GM19025 (cell line): ENCODE measurements around the gene UBE2O.

ENCODE experiments used
- ATAC-seq: cut with Tn5 transposase; IDR thresholded peaks from one replicate; pipeline ENCODE4 v1.9.1; 2021; ENCODE audit warnings: mild to moderate bottlenecking, low read depth, moderate library complexity; ENCODE audit not compliant: unreplicated experiment

Gene UBE2O

GRCh38 chr17:76420356-76421043, 32.5 kb downstream of the UBE2O start:
- ATAC-seq = no peak

GRCh38 chr17:76419576-76420260, 33.2 kb downstream of the UBE2O start:
- no peak for ATAC-seq

GRCh38 chr17:76417499-76418143, 35.3 kb downstream of the UBE2O start:
- ATAC-seq = no peak

GRCh38 chr17:76416899-76417298, 36.1 kb downstream of the UBE2O start:
- no peak for ATAC-seq

GRCh38 chr17:76416457-76416856, 36.5 kb downstream of the UBE2O start:
- no peak for ATAC-seq

- no peak for ATAC-seq
These were observed 37.2 kb downstream of the UBE2O start for GRCh38 chr17:76415786-76416185.

GRCh38 chr17:76414334-76415295, 38.3 kb downstream of the UBE2O start:
- ATAC-seq = no peak

GRCh38 chr17:76411247-76411646, 41.7 kb downstream of the UBE2O start:
- ATAC-seq = no peak

GRCh38 chr17:76410328-76410965, 42.5 kb downstream of the UBE2O start:
- no peak for ATAC-seq

GRCh38 chr17:76408037-76408849, 44.7 kb downstream of the UBE2O start:
- no peak for ATAC-seq

- ATAC-seq = no peak
These were observed 45.4 kb downstream of the UBE2O start for GRCh38 chr17:76407509-76407908.

- ATAC-seq = no peak
These were observed 46.8 kb downstream of the UBE2O start for GRCh38 chr17:76405967-76406647.

GRCh38 chr17:76405607-76405966, 47.4 kb downstream of the UBE2O start:
- no peak for ATAC-seq

- ATAC-seq = no peak
These were observed 47.9 kb downstream of the UBE2O start for GRCh38 chr17:76404976-76405563.

GRCh38 chr17:76404256-76404655, 48.7 kb downstream of the UBE2O start:
- no peak for ATAC-seq

GRCh38 chr17:76402711-76403110, 50.2 kb downstream of the UBE2O start:
- no peak for ATAC-seq

- ATAC-seq = no peak
These were observed 53.5 kb downstream of the UBE2O start for GRCh38 chr17:76399175-76400172.
